Omental fat pad (tissue), 4 donors: ENCODE measurements around the gene DUSP7. TPM values are rescaled to one million over a fixed set of nuclear protein-coding genes. Genes with fewer than 3 reads are reported as not detected.

ENCODE experiments used
- ATAC-seq: fragments of 150-250 bp; one replicate; pipeline ENCODE4 v1.9.1; 2016; ENCODE audit warnings: mild to moderate bottlenecking, moderate library complexity; ENCODE audit not compliant: low FRiP score
- DNase-seq: peaks from one replicate; pipeline ENCODE4 v3.0.0-alpha.2; 2019; ENCODE audit warnings: low spot score
- CTCF ChIP-seq, 3 donors: fragments of 450-650 bp; IDR thresholded peaks; one replicate each; pipeline ENCODE4 v1.5.1; 2016 to 2017; ENCODE audit warnings: antibody characterized with exemption in 3 of 3, mild to moderate bottlenecking in 3 of 3, moderate library complexity in 2 of 3
- total RNA-seq, 4 donors: library from RNA; depleted of rRNA; stranded (reverse); fragments of >200 nt; gene quantifications; one replicate each; pipeline ENCODE4 v1.1.0, GENCODE V29; 2016

DUSP7 gene
- total RNA-seq, 4 donors from 2014 or later = 5.5 to 22.2 (median 16.8) TPM

GRCh38 chr3:52094571-52095485 lies 38.5 kb upstream of the DUSP7 start:
- TF ChIP-seq CTCF (IDR thresholded peaks at IDR 0.05) = no peak
- no peak for ATAC-seq
- DNase-seq = no peak

- DNase-seq (no peak), ATAC-seq (no peak)
- no peak for TF ChIP-seq CTCF (IDR thresholded peaks at IDR 0.05)
Observed at GRCh38 chr3:52093756-52094545, 37.6 kb upstream of the DUSP7 start.

- ATAC-seq (no peak), DNase-seq (no peak)
- TF ChIP-seq CTCF (IDR thresholded peaks at IDR 0.05) = no peak
Observed at GRCh38 chr3:52092891-52093290, 36.5 kb upstream of the DUSP7 start.

- no peak for TF ChIP-seq CTCF (IDR thresholded peaks at IDR 0.05)
- ATAC-seq (no peak), DNase-seq (no peak)
Observed at GRCh38 chr3:52092271-52092660, 35.9 kb upstream of the DUSP7 start.

GRCh38 chr3:52091586-52092270 lies 35.4 kb upstream of the DUSP7 start:
- ATAC-seq = no peak
- DNase-seq = no peak
- TF ChIP-seq CTCF (IDR thresholded peaks at IDR 0.05) = no peak

GRCh38 chr3:52090933-52091468 lies 34.6 kb upstream of the DUSP7 start:
- DNase-seq (no peak), ATAC-seq (no peak)
- TF ChIP-seq CTCF (IDR thresholded peaks at IDR 0.05) = no peak
